NT2/D1 (cell line): Measurements from ENCODE around the gene XIRP2.

Experiments
- YY1 ChIP-seq: IDR thresholded peaks from 2 replicates; pipeline ENCODE4 v1.6.1; 2011; ENCODE audit not compliant: insufficient read length, insufficient read depth
- ZNF274 ChIP-seq: IDR thresholded peaks from 2 replicates; pipeline ENCODE4 v1.6.1; 2011; ENCODE audit warnings: mild to moderate bottlenecking, low read depth, low read length

DNA sequence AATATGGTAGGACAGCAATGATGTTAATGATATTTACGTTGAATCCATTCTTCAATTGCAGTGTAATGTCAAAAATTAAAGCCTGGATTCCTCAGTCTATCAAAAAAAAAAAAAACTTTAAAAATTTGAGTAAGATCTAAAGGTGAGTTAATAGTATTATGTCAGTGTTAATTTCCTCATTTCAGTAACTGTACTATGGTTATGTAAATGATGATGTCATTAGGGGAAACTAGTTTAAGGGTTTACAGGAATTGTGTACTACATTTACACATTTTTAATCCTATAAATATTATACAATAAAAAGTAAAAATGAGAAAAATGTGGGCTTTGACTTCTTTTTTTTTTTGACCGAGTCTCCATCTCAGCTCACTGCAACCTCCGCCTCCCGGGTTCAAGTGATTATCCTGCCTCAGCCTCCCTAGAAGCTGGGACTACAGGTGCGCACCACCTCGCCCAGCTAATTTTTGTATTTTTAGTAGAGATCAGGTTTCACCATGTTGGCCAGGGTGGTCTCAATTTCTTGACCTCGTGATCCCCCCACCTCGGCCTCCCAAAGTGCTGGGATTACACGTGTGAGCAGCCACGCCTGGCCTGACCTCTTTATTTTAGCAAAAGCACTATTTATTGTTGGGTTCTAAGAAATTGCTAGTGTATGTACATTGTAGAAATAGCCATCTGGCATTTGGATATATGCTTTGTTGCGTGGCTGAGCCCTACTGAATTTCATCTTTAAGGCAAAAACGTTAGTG is 106.5 kb downstream of the XIRP2 start:
- no peak for TF ChIP-seq YY1
- TF ChIP-seq ZNF274: no peak
